Adrenal gland (tissue), 5 donors: ENCODE results near the gene CPD.
"Not testable (repeated sequence)": the region's sequence is repeated elsewhere in the genome, so short reads cannot be mapped to it uniquely, and the experiment has no call there.

ENCODE experiments used
- CTCF ChIP-seq, 6 experiments: fragments of 450-650 bp in 4 of 6; fragments of 200-600 bp in 2 of 6; sonication (generic) in 1 of 6; IDR thresholded peaks; 1 replicate in 5 of 6; 2 replicates in 1 of 6; pipeline versions ENCODE4 v1.5.1 to v1.8.0; 2016 to 2021; ENCODE audit warnings: antibody characterized with exemption in 6 of 6, mild to moderate bottlenecking in 2 of 6, moderate library complexity in 1 of 6
- POLR2A ChIP-seq, 2 donors: fragments of 450-650 bp; IDR thresholded peaks; one replicate each; pipeline ENCODE4 v1.6.1; 2017; ENCODE audit warnings: antibody characterized with exemption in 2 of 2, mild to moderate bottlenecking in 2 of 2, moderate library complexity in 1 of 2
- donor health status: DM: no; HTN: no; CAD: no.

GRCh38 chr17:30351263-30351662 is 27.5 kb upstream of the CPD start:
- TF ChIP-seq POLR2A, CTCF (IDR thresholded peaks at IDR 0.05): not testable (repeated sequence)
